Melanocyte of skin (primary cell): Measurements from ENCODE around the gene TOMM34. TPM values are rescaled to one million over a fixed set of nuclear protein-coding genes. Genes with fewer than 3 reads are reported as not detected.

Source experiments
- small RNA-seq, 2 donors: library from RNA; depleted of rRNA; stranded (forward); fragments of <200 nt; gene quantifications; one replicate each; pipeline ENCODE3, GENCODE V24; 2012
- total RNA-seq, 2 donors: library from RNA; depleted of rRNA; stranded (reverse); fragments of >200 nt; gene quantifications; 2 replicates each; pipeline ENCODE4 v1.2.3, GENCODE V29; 2012

The TOMM34 gene, protein sequence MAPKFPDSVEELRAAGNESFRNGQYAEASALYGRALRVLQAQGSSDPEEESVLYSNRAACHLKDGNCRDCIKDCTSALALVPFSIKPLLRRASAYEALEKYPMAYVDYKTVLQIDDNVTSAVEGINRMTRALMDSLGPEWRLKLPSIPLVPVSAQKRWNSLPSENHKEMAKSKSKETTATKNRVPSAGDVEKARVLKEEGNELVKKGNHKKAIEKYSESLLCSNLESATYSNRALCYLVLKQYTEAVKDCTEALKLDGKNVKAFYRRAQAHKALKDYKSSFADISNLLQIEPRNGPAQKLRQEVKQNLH
- total RNA-seq, result 10 to 100 TPM; 16.5 to 18.6 TPM

DNA sequence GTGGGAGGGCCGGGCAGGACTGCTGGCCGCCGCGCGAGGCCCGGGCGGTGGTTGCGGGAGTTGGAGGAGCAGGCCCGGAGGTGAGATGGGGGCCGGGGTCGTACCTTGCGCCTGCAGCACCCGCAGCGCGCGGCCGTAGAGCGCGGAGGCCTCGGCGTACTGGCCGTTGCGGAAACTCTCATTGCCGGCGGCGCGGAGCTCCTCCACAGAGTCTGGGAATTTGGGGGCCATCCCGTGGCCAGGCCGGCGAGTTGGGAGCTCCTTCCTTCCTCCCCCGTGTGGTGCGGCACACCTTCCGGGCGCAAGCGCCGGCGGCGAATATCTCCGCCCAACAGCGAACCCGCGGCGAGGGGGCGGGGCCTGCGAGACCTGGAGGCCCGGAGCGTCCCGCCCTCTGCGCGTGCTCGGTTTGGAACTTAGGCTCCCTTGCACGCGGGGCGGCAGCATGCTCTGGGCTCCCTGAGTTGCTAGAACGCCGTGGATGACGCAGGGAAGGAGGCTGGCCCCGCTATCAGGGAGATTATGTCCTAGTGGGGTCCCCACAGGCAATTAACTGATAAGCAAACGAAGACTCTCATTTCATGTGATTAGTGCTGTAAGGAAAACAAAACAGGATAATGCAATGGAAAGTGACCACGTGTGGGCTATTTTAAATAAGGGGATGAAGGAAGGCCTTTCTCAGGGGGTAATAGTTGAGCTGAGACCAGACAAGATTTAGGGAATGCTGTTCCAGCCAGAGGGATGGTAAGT, at the start of gene TOMM34:
TSS of gene TOMM34 (minus strand) at position 295 of the 750 bp plus-strand sequence. CDS start at position 231, 64 bp downstream.

GRCh38 chr20:44966030-44966961, 6.1 kb upstream of the TOMM34 start, which contains the start of gene STK4:
Gene STK4, plus strand, starts transcription at chr20:44966512. Its CDS starts 57 bp downstream, at chr20:44966569.

GRCh38 chr20:44909872-44910689, 50.1 kb downstream of the TOMM34 start, which contains the start of gene PABPC1L:
Gene PABPC1L, plus strand, starts transcription at chr20:44910060. Its CDS starts 84 bp downstream, at chr20:44910144.

Small RNAs within 50 kb of the gene (small RNA-seq; reads per million reads assigned to genes)
- 0 reads per million in 2 donors for gene RF00019

Other genes with a start within 250 kb of the TOMM34 start
- gene CCN5, start 245.0 kb downstream of the TOMM34 start, total RNA-seq, result 1 to 10 TPM in 1 of 2 donors, under 1 TPM in 1; 0.69 to 1.3 TPM
- under 1 TPM; 0.34 to 0.67 TPM for gene KCNK15, start 214.5 kb downstream of the TOMM34 start, total RNA-seq
- under 1 TPM in 1 of 2 donors, not detected in 1; under 0.01 TPM for gene RIMS4, start 149.9 kb downstream of the TOMM34 start, total RNA-seq
- gene YWHAB, start 74.7 kb downstream of the TOMM34 start, total RNA-seq, result 100 to 1,000 TPM; 156 to 160 TPM
- 10 to 100 TPM; 13.1 to 19.0 TPM for gene PABPC1L, start 50.3 kb downstream of the TOMM34 start, total RNA-seq
- 10 to 100 TPM; 23.4 to 39.0 TPM for gene STK4, start 6.1 kb upstream of the TOMM34 start, total RNA-seq
- under 1 TPM; 0.34 to 0.67 TPM for gene KCNS1, start 140.7 kb upstream of the TOMM34 start, total RNA-seq
- not detected for gene WFDC5, start 154.8 kb upstream of the TOMM34 start, total RNA-seq
- not detected for gene WFDC12, start 164.1 kb upstream of the TOMM34 start, total RNA-seq
- gene PI3, start 214.5 kb upstream of the TOMM34 start, total RNA-seq, result under 1 TPM in 1 of 2 donors, not detected in 1; 0.69 TPM
- not detected for gene SEMG1, start 246.6 kb upstream of the TOMM34 start, total RNA-seq